DND-41 (cell line): ENCODE results near the gene ASF1B.

Experiments used
- ATAC-seq: fragments of 200-7000 bp; cut with Tn5 transposase; 3 replicates; pipeline ENCODE4 v1.9.1; 2021; ENCODE audit warnings: low read depth; ENCODE audit not compliant: insufficient read depth
- DNase-seq: peaks from one replicate; pipeline ENCODE4 v3.0.0-alpha.2; 2020
- H2AFZ ChIP-seq: 2 replicates; pipeline ENCODE4 v1.6.0; 2012; ENCODE audit warnings: low read depth, low read length
- H3K27ac ChIP-seq: 2 replicates; pipeline ENCODE4 v1.5.1; 2012; ENCODE audit warnings: low read length, inconsistent platforms
- H3K27me3 ChIP-seq: fragments of 200-600 bp; sonication (generic); 2 replicates; pipeline ENCODE4 v1.6.0; 2012; ENCODE audit warnings: low read length, mild to moderate bottlenecking, inconsistent platforms; ENCODE audit not compliant: insufficient read depth, poor library complexity
- H3K36me3 ChIP-seq: 2 replicates; pipeline ENCODE4 v1.5.1; 2012; ENCODE audit warnings: low read length, inconsistent platforms; ENCODE audit not compliant: insufficient read depth
- H3K4me1 ChIP-seq: 2 replicates; pipeline ENCODE4 v1.5.1; 2012; ENCODE audit warnings: mild to moderate bottlenecking, low read length; ENCODE audit not compliant: insufficient read depth
- H3K4me2 ChIP-seq: 2 replicates; pipeline ENCODE4 v1.6.0; 2012; ENCODE audit warnings: mild to moderate bottlenecking, moderate library complexity, low read length, inconsistent platforms; ENCODE audit not compliant: insufficient read depth
- H3K4me3 ChIP-seq, 2 experiments: fragments of 200-600 bp in 1 of 2; shearing (Covaris generic) in 1 of 2; 2 replicates each; pipeline ENCODE4 v1.5.1; 2012 to 2016; ENCODE audit warnings: inconsistent platforms in 2 of 2, low read length in 2 of 2, mild to moderate bottlenecking in 2 of 2, low read depth in 1 of 2, moderate library complexity in 1 of 2
- H3K79me2 ChIP-seq: 2 replicates; pipeline ENCODE4 v1.6.0; 2012; ENCODE audit warnings: low read length, inconsistent platforms; ENCODE audit not compliant: insufficient read depth
- H3K9ac ChIP-seq: 2 replicates; pipeline ENCODE4 v1.6.0; 2012; ENCODE audit warnings: low read depth, mild to moderate bottlenecking, inconsistent platforms, low read length, moderate library complexity
- H3K9me3 ChIP-seq: 2 replicates; pipeline ENCODE4 v1.5.1; 2012; ENCODE audit warnings: low read length, moderate library complexity, mild to moderate bottlenecking, inconsistent platforms; ENCODE audit not compliant: insufficient read depth, severe bottlenecking
- H4K20me1 ChIP-seq: 2 replicates; pipeline ENCODE4 v1.6.0; 2012; ENCODE audit warnings: low read length; ENCODE audit not compliant: insufficient read depth
- EZH2 ChIP-seq: IDR thresholded peaks from 3 replicates; pipeline ENCODE4 v1.6.1; 2012; ENCODE audit warnings: borderline replicate concordance, low read depth, mild to moderate bottlenecking, moderate library complexity, low read length, inconsistent platforms; ENCODE audit not compliant: severe bottlenecking
- TF ChIP-seq, protein P1 (sequence below): IDR thresholded peaks from 2 replicates; pipeline ENCODE4 v1.5.1; 2012; ENCODE audit warnings: borderline replicate concordance, low read length, moderate library complexity, mild to moderate bottlenecking; ENCODE audit not compliant: poor library complexity, severe bottlenecking; ENCODE audit errors: extremely low read depth

The ASF1B gene

DNA sequence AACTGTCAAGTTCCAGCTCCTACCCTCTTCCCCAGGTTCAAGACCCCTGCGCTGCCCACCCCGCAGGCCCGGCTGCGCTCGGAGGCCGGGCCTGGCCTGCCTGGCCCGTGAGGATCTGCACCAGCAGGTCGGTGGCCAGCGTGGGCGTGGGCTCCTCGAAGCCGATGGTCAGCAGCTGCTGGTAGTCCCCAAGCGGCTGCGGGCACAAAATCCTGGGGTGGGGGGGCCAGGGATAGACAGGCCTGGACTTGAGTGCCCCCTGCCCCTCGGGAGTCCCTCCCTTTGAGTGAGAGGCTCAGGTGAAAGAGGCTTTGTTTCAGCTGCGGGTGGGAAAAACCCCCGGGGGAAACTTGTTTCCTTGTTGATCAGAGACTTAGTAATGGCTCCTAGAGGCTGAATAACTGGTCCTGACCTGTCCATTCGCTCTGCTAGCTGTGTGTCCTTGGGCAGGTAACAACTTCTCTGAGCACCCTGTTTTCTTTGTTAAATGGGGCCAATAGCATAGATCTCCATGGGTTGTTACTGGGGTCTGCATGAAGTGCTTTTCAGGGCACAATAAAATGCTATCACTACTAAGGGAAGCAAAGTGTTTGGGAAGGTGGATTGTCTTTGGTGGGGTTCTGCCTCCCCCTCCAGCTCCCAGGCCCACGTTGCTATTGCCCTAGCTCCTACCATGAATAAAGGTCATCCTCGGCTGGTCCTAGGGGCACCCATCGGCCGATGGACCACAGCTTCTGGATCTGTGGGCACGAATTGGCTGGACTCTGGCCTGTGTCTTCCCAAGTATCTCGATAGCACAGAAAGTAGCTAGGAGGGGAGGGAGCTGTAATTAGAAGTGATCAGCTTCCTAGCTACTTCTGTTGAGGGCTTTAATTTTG is 54.4 kb downstream of the ASF1B start:
- Histone ChIP-seq H3K9me3 (no peaks in the 10 kb centered on the region), H3K4me2 (peak overlapping the region; percentile 93), H3K27me3 (no peaks in the 10 kb centered on the region), H2AFZ (peak overlapping the region; percentile 90), H3K36me3 (peaks cover 5% of the 10 kb centered on the region; the same call in 1 of the 2 replicates), H3K79me2 (peaks cover 17% of the 10 kb centered on the region), H3K9ac (peak overlapping the region; percentile 70), H4K20me1 (no peaks in the 10 kb centered on the region), H3K27ac (peak overlapping the region; percentile 65), H3K4me1 (peaks cover 22% of the 10 kb centered on the region), H3K4me3 (peak overlapping the region; percentile 50 to 94)
- TF ChIP-seq EZH2 = no peak
- TF ChIP-seq, protein P1, sequence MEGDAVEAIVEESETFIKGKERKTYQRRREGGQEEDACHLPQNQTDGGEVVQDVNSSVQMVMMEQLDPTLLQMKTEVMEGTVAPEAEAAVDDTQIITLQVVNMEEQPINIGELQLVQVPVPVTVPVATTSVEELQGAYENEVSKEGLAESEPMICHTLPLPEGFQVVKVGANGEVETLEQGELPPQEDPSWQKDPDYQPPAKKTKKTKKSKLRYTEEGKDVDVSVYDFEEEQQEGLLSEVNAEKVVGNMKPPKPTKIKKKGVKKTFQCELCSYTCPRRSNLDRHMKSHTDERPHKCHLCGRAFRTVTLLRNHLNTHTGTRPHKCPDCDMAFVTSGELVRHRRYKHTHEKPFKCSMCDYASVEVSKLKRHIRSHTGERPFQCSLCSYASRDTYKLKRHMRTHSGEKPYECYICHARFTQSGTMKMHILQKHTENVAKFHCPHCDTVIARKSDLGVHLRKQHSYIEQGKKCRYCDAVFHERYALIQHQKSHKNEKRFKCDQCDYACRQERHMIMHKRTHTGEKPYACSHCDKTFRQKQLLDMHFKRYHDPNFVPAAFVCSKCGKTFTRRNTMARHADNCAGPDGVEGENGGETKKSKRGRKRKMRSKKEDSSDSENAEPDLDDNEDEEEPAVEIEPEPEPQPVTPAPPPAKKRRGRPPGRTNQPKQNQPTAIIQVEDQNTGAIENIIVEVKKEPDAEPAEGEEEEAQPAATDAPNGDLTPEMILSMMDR = no peak
- DNase-seq (no peak), ATAC-seq (no peak)

DNA sequence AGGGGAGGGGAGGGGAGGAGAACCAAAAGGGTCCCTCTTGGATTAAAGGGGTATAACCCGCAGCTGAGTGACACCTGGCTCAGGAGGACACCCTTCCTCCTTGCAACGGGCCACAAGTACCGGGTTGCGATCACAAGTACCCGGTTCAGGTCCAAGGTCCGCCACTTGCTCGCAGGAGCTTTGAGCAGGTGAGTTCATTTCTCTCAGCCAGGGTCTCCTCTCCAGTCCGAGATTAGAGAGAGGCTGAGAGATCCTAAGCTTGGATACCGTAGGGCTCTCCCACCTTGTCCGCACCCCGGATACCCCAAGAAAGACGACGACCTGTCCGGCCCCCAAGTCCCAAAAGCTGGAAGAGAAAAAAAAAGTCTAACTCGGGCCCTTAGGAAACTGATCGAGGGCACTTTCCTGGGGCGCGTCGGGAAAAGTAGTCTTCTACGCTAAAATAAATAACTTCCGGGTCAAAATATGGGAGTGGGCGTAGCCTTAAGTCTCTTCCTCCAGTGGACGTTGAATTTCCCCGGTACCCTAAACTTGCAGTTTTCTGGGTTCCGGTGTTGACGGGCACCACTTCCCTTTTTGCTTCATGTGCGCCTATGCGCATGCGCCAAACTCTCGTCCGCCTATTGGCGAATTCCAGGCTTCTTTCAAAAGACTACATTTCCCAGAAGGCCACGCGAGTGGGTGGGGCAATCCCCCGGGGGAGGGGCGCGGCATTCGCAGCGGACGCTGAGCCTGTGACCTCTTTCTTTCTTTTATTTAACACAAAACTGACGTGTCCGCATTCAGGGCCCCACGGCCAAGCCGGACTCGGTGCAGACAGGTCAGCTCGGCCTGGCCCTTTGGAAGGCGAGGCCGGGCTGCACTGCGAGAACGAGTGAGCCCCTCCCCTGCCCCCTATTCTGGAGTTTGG is 55.2 kb downstream of the ASF1B start:
- H3K79me2 ChIP-seq = peaks cover 21% of the 10 kb centered on the region
- H3K4me2 ChIP-seq = peak overlapping the region; percentile 93
- H3K27ac ChIP-seq = peak overlapping the region; percentile 86
- peaks cover under 1% of the 10 kb centered on the region; the same call in 1 of the 2 replicates for H3K36me3 ChIP-seq
- H4K20me1 ChIP-seq = no peaks in the 10 kb centered on the region
- TF ChIP-seq, protein P1 = no peak
- TF ChIP-seq EZH2 = no peak
- H3K9ac ChIP-seq = peak overlapping the region; percentile 75
- ATAC-seq (peak; percentile 93), DNase-seq (peak; percentile 99)
- H2AFZ ChIP-seq = peak overlapping the region; percentile 91
- no peaks in the 10 kb centered on the region for H3K27me3 ChIP-seq
- no peaks in the 10 kb centered on the region for H3K9me3 ChIP-seq
- H3K4me1 ChIP-seq = peaks cover 22% of the 10 kb centered on the region
- peak overlapping the region; percentile 62 to 94 for H3K4me3 ChIP-seq

DNA sequence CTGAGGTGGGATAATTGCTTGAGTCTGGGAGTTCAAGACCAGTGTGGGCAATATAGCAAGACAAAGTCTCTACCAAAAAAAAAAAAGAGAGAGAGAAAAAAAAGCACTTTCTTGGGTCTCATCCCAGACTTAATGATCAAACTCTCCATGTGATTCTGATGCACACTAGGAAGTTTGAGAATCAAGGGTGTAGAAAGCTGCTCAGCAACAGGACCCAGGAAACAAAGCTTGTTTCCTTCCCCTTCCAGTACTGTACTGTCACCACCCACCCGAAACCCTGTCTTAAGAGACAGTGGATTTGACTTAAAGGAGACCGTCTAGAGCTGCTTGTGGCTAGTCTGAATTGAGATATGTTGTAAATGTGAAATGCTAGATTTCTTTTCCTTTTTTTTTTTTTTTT is 58.0 kb downstream of the ASF1B start:
- H3K27me3 ChIP-seq = no peaks in the 10 kb centered on the region
- TF ChIP-seq, protein P1 = no peak
- no peak for TF ChIP-seq EZH2
- no peak overlapping the region for H2AFZ ChIP-seq
- no peak overlapping the region for H3K9ac ChIP-seq
- no peak overlapping the region for H3K27ac ChIP-seq
- H3K4me1 ChIP-seq = peaks cover 42% of the 10 kb centered on the region
- DNase-seq (no peak), ATAC-seq (no peak)
- H3K4me2 ChIP-seq = no peak overlapping the region
- H3K4me3 ChIP-seq = no peak overlapping the region
- H4K20me1 ChIP-seq = no peaks in the 10 kb centered on the region
- peaks cover 4% of the 10 kb centered on the region; the same call in 1 of the 2 replicates for H3K36me3 ChIP-seq
- H3K9me3 ChIP-seq = no peaks in the 10 kb centered on the region
- H3K79me2 ChIP-seq = peaks cover 44% of the 10 kb centered on the region
